HK-2 (cell line): ENCODE data around the gene EFHC2.

ENCODE experiments used
- DNase-seq: peaks from one replicate; pipeline ENCODE4 v3.0.0-alpha.2; 2018; ENCODE audit not compliant: unreplicated experiment

EFHC2 gene

DNA sequence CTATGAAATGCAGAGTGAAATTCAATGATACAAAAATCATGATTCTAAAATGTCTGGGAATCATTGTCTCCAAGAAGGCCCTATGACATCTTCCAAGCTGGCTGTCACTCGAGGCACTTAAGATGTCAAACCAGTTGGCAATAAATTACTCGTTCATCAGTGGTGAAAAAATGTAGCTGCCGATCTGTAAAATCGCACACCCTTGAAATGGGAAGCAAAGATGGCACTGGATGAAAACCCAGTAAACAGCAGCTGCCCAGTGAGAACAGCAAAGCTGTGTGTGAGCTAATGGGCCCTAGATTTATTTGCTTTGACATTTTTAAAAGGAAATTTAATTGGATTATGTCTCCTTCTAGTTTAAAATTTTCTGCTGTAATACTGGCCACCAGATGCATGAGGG is 188.3 kb downstream of the EFHC2 start:
- DNase-seq, result no peak

DNA sequence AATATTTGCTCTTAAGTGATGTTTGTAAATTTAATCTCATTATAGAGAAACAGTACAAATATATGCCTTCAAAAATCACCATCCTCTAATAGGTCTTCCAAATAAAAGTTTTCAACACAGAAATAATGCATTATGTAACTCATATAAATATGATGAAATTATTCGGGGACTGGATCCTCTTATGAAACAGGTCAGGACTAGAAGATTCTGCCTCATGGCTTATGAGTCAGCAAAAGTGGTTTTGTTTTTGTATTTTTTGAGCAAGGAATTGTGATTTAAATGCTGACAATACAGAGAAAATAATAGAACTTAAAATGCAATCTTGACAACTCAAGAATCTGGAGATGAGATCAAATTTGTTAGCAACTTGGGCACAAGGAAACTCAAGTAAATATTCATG is 190.6 kb downstream of the EFHC2 start:
- no peak for DNase-seq

DNA sequence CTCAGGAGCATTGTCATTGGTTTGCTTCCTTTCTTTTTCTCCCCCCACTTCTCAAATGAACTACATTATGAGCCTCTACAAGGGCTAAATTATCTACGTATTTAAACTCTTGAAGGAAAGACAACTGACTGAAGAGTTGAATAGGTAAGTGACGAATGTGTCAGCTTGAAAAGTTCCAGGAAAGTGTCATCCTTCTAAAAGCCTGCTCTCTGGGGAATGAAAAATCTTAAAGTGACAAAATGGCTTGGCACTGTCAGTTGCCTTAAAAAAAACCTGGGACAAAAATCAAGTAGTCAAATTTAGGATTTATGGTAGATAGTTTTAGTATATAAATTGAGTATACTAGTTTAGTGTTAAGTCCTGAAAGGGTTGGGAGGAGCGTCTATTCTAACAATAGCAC is 196.3 kb downstream of the EFHC2 start:
- no peak for DNase-seq

DNA sequence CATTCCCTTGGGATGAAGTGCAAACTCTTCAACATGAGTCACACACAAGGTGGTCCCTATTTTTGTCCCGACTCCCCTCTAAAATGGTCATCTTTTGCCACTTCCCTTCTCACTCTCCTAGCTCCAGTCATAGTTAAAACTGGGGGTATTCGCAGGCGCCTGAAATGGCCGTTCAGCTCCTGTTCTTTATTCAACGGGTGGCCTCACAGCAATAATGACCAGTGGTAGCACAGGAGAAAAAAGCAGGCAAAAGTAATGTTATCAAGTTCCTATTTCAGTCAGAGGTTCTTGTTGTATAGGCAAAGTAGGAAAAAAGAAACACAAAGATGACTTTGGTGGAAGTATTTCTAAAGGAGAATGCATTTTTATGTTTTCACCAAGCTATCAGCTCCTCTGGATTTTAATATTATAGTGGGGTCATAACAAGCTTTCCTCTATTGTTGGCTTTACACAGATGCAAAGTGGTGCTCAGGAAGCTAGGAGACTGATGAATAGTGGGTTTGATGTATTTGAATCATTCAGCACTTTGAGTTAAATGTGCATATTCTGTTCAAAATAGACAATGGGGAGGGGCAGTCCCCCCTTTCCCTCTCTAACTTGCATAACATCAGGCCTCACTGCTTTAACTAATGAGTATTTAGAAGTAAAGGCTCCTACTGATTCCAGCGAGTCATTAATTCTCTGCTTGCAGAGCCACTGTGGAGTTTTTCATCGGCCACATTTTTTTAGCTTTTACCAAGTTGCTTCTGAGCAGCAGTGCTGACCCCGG is 199.1 kb downstream of the EFHC2 start:
- DNase-seq, result no peak

DNA sequence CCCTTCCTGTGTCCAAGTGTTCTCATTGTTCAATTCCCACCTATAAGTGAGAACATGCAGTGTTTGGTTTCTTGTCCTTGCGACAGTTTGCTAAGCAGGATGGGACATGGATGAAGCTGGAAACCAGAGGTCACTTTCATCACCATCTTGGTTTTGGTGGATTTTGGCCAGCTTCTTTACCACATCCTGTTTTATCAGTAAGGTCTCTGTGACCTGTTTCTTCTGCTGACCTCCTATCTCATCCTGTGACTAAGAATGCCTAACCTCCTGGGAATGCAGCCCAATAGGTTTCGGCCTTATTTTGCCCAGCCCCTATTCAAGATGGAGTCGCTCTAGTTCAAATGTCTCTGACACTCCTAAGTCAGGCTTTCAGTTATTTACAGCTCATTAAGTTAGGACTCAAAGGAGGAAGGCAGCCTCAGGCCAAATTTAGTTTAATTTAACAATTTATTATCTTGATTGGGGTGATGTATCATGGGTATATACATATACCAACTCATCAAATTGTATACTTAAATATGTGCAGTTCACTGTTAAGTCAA is 200.3 kb downstream of the EFHC2 start:
- DNase-seq, result no peak

DNA sequence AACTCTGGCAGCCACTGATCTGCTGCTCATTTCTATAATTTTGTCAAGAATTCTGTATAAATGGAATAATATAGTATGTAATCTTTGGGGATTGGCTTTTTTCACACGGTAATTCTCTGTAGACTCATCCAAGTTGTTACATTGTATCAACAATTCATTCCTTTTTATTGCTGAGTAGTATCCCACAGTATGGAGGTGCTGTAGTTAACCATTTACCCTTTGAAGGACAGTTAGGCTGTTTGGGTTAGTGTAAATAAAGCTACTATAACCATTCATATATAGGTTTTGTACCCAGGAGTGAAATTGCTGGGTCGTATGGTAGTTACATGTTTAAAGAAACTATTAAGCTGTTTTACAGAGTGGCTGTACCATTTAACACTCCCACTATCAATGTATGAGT is 213.3 kb downstream of the EFHC2 start:
- no peak for DNase-seq

DNA sequence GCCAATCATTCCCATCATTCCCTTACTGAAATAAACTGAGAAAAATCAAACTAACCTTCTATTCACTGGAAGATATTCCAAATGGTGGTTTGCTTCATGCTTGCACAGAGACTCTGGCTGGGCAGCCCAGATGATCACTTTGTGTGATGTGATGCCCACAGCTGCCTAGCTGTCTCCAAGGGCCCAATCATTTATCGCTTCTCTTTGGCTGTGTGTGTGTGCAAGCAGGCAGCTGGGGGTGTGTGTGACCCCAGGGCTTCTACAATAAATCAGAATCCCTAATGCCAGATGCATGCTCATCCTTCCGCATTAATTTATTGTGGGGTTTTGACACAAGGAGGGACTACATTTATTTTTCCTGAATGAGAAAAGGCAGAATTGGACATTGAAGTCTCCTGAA is 230.1 kb downstream of the EFHC2 start:
- DNase-seq, result no peak

DNA sequence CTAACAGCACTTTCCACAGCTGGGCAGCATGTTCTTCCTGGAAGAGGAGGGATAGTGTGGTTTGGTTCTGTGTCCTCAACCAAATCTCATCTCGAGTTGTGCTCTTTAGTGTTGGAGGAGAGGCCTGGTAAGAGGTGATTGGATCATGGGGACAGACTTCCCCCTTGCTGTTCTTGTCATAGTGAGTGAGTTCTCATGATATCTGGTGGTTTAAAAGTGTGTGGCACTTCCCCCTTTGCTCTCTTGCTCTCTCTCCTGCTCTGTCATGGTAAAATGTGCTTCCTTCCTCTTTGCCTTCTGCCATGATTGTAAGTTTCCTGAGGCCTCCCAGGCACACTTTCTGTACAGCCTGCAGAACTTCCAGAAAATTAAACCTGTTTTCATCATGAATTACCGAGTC is 236.6 kb downstream of the EFHC2 start:
- DNase-seq, result no peak

DNA sequence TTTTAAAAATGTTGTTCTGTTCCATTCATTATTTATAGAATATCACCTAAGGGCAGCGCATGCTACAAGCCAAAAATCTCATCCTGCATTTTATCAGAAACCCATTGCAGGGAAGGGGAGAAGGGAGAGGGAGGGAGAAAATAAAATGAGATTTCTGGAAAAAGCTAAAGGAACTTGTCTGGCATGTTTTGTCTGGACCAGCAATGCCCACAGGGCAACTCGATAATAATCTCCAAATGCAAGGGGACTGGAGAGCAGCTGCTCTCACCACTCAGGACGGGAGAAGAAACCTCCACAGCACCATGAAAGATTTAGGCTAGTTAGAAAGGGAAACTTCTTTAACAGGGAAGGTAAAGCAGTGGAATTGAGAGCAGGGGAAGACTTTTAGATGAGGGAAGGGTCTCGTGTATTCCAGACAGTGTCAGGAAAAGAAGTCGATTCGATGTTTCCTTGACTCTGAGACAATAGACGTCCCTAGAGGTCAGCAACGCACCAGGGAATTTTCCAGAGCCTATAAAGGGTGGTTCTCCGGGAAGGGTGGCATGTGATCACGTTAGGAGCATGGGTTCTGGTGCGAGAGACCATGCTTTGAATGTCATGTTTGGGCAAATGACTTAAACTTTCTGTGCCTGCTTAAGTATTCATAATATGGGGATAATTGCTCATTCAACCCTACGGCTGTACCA is 238.1 kb downstream of the EFHC2 start:
- no peak for DNase-seq

DNA sequence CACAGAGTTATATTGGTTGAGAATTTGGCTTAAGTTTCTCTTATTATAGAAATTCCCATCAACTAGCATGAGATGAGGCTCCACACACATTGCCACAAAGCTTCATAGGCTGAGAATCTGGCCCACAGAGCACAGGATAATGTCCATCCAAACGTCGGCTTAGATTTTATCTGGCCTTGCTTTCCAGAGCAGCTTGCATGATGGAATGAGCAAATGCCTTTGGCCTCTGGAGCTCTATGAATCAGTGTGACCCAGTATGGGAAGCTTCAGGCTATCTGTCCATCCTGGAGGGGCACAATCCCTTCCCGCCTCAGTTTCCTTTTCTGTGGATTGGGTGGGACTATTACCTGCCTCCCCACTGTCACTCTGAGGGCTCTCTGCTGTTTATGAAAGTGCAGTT is 238.8 kb downstream of the EFHC2 start:
- no peak for DNase-seq

DNA sequence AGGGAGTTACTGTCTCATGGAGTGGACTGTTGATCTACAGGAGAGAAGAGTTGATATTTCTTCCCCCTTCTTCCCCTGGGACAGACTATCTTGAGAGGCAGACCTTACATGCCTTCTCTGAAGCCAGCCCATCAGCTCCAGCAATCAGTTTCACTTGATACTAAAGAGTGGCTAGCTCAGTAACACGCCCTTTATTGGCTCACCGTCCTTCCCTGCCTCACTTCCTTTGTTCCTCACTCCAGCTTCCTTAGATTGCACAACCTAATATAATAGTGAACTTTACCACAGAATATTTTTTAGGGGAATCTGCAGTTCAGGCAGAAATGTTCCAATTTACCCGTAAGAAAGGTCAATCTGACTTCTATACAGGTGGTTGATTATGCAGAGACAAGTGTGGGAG is 242.2 kb downstream of the EFHC2 start:
- no peak for DNase-seq

DNA sequence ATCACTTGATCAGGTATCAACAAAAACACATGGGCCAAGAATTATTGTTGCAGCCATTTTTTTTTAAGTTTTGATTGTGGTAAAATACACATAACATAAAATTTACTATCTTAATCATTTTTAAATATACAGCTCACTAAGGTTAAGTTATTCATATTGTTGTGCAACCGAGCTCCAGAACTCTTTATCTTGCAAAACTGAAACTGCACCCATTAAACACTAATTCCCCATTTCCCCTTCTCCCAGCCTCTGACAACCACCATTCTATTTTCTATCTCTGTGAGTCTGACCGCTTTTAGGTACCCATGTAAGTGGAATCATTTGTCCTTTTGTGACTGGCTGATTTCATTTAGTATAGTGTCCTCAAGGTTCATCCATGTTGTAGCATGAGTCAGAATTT is 244.1 kb downstream of the EFHC2 start:
- DNase-seq, result no peak
